ENCODE results near the gene TWIST1. TPM values are rescaled to one million over a fixed set of nuclear protein-coding genes. Genes with fewer than 3 reads are reported as not detected.

TWIST1 gene
- total RNA-seq, 1 experiment from 2014 or later: 76.2 TPM

Other genes starting within 250 kb of the TWIST1 start
- not detected in 2 replicates for gene FERD3L, start 27.8 kb upstream of the TWIST1 start, total RNA-seq (2014; rRNA removed; shearing (Covaris generic))